HG02870 (cell line): ENCODE measurements around the gene PTPRC.
A peak's percentile ranks its signal among the peaks of the same experiment; 100 is the strongest.
"Not testable (repeated sequence)": the region's sequence is repeated elsewhere in the genome, so short reads cannot be mapped to it uniquely, and the experiment has no call there.

ENCODE experiments used
- ATAC-seq: cut with Tn5 transposase; IDR thresholded peaks from one replicate; pipeline ENCODE4 v1.9.1; 2021; ENCODE audit warnings: mild to moderate bottlenecking, moderate library complexity; ENCODE audit not compliant: unreplicated experiment

PTPRC gene, protein sequence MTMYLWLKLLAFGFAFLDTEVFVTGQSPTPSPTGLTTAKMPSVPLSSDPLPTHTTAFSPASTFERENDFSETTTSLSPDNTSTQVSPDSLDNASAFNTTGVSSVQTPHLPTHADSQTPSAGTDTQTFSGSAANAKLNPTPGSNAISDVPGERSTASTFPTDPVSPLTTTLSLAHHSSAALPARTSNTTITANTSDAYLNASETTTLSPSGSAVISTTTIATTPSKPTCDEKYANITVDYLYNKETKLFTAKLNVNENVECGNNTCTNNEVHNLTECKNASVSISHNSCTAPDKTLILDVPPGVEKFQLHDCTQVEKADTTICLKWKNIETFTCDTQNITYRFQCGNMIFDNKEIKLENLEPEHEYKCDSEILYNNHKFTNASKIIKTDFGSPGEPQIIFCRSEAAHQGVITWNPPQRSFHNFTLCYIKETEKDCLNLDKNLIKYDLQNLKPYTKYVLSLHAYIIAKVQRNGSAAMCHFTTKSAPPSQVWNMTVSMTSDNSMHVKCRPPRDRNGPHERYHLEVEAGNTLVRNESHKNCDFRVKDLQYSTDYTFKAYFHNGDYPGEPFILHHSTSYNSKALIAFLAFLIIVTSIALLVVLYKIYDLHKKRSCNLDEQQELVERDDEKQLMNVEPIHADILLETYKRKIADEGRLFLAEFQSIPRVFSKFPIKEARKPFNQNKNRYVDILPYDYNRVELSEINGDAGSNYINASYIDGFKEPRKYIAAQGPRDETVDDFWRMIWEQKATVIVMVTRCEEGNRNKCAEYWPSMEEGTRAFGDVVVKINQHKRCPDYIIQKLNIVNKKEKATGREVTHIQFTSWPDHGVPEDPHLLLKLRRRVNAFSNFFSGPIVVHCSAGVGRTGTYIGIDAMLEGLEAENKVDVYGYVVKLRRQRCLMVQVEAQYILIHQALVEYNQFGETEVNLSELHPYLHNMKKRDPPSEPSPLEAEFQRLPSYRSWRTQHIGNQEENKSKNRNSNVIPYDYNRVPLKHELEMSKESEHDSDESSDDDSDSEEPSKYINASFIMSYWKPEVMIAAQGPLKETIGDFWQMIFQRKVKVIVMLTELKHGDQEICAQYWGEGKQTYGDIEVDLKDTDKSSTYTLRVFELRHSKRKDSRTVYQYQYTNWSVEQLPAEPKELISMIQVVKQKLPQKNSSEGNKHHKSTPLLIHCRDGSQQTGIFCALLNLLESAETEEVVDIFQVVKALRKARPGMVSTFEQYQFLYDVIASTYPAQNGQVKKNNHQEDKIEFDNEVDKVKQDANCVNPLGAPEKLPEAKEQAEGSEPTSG (N-terminal part only)

DNA sequence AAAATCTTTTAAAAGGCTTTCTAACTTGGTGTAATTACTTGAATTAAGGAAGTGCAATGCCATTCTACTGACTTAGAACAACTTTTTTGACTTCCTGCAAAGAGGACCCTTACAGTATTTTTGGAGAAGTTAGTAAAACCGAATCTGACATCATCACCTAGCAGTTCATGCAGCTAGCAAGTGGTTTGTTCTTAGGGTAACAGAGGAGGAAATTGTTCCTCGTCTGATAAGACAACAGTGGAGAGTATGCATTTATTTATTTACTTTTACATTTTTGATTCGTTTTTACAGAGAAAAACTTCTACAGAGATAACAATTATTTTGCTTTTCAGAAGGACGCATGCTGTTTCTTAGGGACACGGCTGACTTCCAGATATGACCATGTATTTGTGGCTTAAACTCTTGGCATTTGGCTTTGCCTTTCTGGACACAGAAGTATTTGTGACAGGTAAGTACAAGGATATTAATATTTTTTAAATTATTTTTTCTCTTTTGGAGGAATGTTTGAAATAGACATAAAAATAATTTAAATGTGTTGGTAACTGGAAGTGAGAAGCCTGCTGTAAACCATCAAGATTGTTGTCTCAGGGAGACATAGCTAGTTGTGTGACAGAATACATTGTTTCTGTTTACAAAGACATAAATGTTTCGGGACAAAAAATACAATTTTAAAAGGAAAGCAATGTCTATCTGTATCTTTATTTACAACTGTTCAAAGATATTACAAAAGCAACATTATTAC is at the start of gene PTPRC:
TSS of gene PTPRC (plus strand) at position 147 of the 742 bp plus-strand sequence. CDS start at position 376, 229 bp downstream.
- peak; percentile 80 for ATAC-seq

DNA sequence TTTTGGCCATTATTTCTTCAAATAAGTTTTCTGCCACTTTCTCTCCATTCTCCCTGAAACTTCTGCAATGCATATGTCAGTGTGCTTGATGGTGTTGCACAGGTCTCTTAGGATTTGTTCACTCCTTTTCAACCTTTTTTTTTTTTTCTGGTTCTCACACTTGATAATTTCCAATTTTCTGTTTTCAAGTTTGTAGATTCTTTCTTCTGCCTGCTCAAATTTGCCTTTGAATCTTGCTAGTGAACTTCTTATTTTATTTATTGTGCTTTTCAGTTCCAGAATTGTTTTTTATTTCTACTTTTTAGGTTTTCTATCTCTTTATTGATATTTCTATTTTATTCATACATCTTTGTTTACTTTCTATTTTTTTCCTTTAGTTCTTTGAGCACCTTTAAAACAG is 48.4 kb upstream of the PTPRC start:
- ATAC-seq = no peak

DNA sequence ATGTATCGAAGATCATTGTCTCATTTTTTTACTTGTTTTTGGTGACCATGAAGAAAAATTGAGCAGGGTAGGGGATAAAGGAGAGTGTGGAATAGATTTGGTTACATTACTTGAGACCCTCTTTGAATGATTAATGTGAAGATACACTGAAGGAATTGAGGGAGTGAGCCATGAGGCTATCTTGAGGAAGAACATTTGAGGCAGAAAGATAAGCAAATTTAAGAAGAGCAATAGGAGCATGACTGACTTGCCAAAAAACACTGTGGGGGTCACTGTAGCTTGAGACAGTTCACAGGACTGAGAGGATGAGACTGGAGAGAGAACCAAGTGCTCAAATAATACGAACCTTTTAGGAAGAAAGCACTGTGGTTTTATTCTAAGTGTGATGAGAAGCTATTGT is 43.1 kb upstream of the PTPRC start:
- no peak for ATAC-seq

DNA sequence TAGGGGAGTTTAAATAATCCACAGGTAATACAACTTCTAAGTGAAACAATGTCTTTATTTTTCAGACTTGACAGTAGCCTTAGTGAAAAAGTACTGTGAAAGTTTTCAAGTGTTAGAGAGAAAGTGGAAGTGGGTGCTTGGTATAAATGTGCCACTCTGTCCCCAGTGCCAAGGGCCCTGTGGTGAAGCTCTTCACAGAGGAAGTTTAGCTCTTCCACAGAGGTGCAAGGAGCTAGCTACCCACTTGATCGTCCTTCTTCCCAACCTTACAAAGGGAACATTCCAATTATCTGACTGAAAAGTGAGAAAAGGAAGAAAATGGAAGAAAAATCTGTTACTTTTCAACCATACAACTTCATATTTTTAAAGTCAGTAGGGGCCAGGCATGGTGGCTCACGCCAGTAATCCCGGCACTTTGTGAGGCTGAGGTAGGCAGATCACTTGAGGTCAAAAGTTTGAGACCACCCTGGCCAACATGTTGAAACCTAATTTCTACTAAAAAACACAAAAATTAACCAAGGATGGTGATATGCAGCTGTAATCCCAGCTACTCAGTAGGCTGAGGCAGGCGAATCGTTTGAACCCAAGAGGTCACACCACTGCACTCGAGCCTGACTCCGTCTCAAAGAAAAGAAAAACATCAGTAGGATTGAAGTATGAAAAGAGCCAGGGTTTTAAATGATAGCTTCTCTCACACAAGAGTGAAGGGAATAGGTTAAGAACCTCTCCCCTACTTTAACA is 41.0 kb upstream of the PTPRC start:
- no peak for ATAC-seq

DNA sequence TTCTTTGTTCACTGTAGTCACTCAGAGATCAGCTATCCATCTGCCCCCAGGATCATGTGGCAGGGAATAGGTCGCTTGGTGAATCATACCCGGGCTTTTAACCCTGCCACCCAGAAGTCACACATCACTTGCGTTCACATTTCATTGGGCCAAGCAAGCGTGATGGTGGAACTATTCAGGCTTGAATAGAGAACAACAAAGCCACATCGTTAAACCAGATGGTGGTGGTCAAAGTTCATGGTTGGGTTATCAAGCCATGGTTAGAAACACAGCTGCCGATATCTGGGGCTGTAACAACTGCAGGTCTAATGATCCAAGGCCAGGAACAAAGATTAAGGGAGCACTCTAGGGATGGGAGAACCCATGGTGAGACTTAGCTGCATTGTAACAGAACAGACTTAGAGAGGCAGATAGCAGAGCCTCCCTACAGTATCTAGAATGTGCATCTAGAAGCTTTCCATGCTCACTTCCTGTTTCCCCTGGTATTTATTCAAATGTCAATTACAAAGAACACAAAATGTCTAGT is 40.0 kb upstream of the PTPRC start:
- peak; percentile 67 for ATAC-seq

DNA sequence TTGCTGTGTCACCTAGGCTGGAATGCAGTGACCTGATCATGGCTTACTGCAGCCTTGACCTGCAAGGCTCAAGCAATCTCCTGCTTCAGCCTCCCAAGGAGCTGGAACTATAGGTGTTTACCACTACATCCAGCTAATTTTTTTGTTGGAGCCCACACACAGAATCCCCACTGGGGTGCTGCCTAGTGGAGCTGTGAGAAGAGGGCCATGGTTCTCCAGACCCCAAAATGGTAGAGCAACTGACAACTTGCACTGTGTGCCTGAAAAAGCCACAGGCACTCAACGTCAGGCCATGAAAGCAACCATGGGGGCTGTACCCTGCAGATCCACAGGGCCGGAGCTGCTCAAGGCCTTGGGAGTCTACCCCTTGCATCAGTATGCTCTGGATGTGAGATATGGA is 39.1 kb upstream of the PTPRC start:
- no peak for ATAC-seq

DNA sequence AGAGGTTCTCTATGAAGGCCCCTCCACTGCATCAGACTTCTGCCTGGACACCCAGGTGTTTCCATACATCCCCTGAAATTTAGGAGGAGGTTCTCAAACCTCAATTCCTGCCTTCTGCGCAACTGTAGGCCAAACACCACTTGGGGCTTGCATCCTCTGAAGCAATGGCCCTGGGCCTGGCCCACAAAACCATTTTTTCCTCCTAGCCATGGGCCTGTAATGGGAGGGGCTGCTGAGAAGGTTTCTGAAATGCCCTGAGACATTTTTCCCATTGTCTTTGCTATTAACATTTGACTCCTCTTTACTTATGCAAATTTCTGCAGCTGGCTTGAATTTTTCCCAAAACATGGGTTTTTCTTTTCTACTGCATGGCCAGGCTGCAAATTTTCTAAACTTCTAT is 37.9 kb upstream of the PTPRC start:
- no peak for ATAC-seq

DNA sequence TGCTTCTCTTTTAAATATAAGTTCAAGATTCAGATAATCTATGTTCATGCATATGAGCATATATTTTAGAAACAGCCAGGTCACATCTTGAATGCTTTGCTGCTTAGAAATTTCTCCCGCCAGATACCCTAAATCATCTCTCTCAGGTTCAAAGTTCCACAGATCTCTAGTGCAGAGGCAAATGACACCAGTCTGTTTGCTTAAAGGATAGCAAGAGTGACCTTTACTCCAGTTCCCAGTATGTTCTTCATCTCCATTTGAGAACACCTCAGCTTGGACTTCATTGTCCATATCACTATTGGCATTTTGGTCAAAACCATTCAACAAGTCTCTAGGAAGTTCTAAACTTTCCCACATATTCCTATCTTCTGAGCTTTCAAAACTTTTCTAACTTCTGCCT is 37.5 kb upstream of the PTPRC start:
- ATAC-seq = not testable (repeated sequence)

DNA sequence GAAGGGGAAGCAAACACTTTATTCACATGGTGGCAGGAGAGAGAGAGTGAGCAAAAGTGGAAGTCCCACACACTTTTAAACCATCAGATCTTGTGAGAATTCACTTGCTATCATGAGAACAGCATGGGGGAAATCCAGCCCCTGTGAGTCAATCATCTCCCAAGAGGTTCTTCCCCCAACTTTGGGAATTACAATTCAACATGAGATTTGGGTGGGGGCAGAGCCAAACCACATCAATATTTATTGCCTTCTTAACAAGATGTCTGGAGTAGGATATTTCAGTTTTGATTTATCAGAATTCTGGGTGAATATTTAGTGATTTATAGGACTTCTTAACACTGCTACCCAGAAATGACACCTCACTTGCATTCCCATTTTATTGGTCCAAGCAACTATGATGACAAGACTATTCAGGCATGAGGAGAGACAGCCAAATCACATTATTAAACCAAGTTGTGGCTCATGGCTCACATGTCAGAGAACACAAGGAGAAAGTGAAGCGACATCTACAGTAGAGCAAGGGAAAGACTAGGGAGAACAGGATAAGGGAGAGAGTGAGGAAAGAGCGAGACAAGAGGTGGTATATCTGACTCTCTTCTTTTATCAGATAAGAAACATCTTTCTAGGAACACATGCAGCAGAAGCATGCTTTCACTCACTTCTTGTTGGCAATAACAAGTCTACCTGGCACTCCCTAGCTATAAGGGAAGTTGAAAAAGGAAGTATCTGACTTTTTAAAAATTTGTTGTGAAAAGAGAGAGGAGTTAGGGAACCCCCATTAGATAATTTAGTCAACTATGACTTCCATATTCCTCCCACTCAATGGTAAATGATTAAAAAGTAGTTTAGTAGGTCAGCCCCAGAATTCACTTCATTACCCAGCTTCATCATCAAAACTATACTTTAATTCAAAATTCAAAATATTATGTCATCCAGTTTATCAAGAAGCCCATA is 36.6 kb upstream of the PTPRC start:
- ATAC-seq = no peak

DNA sequence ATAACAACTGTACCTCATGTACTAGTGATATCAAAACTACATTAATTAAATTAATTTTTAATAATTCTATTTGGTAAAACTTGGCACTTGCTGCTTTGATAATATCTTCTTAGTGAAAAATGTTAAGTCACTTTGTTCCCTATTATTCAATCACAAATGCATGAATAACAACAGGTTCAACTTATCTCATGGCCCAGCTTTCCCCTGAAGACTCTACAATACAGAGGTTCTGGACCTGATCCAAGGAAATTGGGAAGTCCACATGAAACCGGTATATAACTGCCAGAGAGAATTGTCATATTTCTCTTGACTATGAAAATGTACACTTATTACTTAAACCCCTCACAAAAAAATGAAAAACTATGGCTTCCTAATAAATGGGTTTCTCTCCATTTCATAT is 33.9 kb upstream of the PTPRC start:
- no peak for ATAC-seq

DNA sequence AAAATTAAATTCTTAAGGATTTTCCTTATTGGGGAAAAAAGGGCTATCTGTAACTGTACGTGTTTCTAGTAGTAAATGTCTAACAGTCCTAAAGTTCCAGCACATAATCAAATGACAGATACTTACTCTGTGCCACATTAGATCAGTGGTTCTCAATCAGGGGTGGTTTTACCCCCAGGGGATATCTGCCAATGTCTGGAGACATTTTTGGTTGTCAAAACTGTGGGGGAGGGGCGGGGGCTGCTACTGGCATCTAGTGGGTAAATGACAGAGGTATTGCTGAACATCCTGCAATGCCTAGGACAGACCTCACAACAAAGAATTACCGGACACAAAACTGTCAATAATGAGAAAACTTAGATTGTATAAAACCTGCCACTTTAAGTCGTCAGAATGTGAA is 33.4 kb upstream of the PTPRC start:
- ATAC-seq = no peak

DNA sequence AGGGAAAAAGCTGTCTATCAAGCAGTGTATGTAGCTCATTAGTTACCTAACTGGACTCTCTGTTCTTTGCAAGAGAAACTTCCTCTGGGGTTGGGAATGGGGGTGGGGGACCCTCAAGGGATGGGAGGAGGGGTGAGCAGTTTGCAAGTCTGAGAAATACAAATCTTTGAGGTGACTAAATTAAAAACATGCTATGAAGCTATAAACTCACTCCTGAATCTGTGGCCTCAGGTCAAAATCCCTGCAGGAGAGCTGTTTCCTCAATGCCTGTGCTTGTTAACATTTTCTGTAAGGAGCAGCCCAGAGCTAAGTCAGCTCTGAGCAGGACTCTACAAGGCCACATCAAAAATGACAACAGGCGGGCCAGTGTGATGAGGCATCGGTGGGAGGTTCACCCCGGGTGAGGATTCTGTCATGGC is 32.8 kb upstream of the PTPRC start:
- ATAC-seq = no peak

DNA sequence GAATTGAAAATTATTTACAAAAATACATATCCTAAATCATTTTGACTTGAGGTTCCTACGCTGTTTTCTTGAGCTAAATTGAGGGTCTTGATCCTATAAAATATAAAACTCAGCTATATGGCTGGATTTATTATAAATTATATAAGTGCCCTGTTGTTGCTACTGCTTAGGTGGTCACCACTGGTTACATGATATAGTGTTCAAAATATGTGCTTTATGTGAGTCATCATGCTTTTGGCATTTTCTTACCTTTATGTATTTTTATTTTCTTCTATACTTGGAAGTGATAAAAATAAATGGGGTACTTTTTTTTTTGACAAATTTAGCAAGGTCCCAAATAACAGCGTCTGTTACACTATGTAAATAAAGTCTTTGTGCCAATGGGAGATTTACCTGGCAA is 31.1 kb upstream of the PTPRC start:
- ATAC-seq = no peak

DNA sequence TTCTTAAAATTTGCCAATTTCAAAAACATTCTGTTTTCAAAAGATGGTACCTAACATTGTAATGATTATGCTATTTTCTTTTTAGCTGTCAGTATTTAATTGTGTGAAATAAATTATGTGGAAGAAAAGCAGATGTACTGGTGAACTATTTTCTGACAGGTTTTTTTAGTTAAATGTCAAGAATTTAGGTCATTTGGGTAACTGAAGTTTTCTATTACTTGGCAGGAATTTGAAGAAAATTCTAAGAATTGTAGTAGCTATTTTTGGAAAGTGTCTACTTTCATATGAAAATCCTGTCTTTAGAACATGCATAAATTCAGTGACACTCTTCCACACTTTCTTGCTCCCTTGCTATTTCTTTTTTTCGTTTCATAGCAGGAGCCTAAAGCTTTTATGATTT is 28.5 kb upstream of the PTPRC start:
- ATAC-seq = no peak

DNA sequence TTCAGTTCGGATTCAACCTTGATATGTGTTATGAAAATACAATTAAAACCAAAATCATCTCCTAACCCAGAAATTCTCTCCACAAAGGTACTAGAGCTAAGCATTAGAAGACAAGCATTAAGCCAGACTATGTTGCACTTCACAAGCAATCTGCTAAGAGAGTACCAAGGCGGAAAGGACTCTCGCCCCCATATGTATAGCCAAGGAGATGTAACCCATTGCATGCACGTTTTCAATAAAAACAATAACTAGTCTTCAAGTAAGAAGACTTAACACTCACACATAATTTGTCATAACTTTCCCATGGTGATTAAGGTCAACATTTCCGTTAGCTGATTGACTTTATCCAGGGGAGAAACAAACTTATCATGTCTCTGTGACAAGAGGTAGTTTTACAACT is 27.6 kb upstream of the PTPRC start:
- ATAC-seq = no peak

DNA sequence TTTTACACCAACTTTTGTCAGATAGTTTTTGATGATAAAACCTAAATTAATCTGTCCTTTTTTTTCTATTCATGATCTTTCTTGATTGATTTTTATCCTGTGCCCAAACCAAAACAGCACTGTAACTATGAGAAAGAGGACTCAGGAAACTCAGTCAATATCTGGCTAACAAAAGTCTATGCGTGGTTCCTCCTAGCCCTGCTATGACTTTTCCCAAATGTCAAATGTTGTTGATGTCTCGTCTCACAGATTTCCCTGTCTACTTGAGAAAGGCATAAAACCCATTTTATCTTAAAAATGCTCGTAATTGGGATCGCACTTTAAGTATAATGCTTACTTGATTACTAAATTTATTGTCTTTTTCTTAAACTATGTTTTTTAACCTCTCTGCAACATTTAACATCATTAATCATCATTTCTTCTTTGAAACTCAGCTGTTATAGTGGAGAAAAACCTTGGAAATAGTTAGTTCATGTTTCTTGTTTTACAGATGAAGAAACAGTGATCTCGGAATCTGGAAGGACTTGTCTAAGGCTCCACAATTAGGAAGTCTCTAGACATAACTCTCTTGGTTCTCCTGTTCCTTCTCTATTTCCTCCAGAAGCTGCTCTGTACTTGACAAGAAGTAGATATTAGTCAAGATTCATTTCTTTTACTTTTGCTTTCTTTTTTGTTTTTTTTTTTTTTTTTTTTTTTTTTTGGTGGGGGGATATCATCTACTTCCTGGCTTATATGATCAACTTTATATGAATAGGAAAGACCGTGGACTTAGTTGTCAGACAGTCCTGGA is 26.2 kb upstream of the PTPRC start:
- ATAC-seq = no peak

DNA sequence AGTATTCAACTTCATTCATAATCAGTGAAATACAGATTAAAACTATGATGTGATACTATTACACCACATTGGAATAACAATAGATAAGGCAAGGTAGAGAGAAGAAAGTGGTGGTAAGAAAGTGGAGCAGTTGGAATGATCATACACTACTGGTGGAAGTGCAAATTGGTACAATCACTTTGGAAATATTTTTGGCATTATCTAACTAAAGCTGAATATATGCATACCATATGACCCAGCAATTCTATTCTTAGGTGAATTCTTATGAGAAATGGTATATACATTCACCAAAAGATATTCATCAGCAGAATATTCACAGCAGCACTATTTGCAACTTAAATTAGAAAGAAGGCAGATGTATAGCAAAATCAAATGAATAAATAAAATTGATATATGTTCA is 21.4 kb upstream of the PTPRC start:
- no peak for ATAC-seq
